RCC 7860 (cell line): ENCODE results near the gene TGM3.
"Not testable (repeated sequence)": the region's sequence is repeated elsewhere in the genome, so short reads cannot be mapped to it uniquely, and the experiment has no call there.

Experiments
- DNase-seq: peaks from one replicate; pipeline ENCODE4 v3.0.0-alpha.2; 2015; ENCODE audit warnings: low spot score
- FAIRE-seq: peaks from 2 replicates; lab custom pipeline; 2012; peaks lifted over from hg19 to GRCh38; lab: Jason Lieb, UNC

Gene TGM3, protein sequence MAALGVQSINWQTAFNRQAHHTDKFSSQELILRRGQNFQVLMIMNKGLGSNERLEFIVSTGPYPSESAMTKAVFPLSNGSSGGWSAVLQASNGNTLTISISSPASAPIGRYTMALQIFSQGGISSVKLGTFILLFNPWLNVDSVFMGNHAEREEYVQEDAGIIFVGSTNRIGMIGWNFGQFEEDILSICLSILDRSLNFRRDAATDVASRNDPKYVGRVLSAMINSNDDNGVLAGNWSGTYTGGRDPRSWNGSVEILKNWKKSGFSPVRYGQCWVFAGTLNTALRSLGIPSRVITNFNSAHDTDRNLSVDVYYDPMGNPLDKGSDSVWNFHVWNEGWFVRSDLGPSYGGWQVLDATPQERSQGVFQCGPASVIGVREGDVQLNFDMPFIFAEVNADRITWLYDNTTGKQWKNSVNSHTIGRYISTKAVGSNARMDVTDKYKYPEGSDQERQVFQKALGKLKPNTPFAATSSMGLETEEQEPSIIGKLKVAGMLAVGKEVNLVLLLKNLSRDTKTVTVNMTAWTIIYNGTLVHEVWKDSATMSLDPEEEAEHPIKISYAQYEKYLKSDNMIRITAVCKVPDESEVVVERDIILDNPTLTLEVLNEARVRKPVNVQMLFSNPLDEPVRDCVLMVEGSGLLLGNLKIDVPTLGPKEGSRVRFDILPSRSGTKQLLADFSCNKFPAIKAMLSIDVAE

DNA sequence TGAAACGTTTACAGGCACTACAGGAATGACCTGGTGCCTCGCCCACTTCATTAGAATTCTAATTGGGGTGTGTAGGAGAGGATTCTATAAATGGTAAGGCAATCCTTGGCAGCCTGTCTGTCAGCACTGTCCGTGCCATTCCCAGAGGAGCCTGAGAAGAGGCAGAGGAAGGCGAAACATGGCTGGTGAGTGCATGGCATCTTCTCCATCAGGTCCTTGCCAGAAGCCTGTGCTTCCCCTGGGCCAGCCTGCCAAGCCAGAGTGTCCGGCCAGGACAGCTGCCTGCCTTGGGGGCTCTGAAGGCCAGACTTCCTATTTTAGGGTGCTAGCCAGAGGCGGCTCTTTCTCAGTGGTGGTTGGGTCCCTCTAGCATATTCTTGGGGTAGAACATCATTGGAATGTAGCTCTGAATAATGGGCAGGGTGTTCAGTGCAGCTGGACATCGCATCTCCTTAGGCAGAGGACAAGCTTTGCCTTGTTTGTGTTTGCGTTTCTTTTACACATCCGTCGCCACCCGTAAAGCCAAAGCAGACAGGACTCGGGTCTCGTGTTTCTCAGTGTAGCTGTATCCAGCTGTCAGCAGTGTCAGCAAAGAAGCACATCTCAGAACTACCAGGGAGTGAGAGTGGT is at the start of gene TGM3:
TSS of gene TGM3 (plus strand) at position 116 of the 630 bp plus-strand sequence. CDS start at position 179, 63 bp downstream.
- no peak for DNase-seq
- FAIRE-seq: no peak

GRCh38 chr20:2246069-2246491 is 49.7 kb upstream of the TGM3 start:
- no peak for FAIRE-seq
- DNase-seq: no peak

DNA sequence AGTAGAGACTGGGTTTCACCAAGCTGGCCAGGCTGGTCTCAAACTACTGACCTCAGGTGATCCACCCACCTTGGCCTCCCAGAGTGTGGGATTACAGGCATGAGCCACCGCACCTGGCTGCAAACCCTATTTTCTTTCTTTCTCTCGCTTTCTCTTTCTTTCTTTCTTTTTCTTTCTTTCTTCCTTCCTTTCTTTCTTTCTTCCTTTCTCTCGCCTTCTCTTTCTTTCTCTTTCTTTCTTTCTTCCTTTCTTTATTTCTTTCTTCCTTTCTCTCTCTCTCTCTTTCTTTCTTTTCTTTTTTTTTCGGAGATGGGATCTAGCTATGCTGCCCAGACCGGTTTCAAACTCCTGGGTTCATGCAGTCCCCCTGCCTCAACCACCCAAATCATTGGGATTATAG is 47.0 kb upstream of the TGM3 start:
- no peak for FAIRE-seq
- DNase-seq: no peak

DNA sequence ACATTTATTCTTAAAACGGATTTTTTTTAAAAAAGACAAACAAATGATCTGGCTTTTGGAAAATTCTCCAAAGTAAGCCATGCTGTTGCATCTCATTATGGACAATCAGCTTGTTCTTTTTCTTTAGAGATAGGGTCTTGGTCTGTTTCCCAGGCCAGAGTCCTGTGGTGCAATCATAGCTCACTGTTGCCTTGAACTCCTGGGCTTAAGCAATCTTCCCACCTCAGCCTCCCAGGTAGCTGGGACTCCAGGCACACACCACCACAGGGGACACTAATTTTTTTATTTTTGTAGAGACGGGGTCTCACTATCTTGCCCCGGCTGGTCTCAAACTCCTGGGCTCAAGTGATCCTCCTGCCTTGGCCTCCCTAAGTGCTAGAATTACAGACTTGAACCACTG is 45.9 kb upstream of the TGM3 start:
- FAIRE-seq: no peak
- DNase-seq: no peak

GRCh38 chr20:2252419-2252997 is 43.3 kb upstream of the TGM3 start:
- DNase-seq (no peak), FAIRE-seq (no peak)

DNA sequence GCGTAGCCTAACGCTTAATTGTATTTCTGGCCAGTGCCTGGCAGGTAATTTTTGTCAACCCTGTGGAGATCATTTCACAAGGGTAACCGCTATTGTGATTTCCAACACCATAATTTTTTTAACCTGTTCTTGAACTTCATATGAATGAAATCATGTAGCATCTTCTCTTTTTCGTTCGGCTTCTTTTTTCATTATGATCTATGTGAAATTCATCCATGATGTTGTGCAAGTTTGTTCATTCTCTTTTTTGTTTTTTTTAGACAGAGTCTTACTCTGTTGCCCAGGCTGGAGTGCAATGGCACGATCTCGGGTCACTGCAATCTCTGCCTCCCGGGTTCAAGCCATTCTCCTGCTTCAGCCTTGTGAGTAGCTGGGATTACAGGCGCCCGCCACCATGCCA is 42.5 kb upstream of the TGM3 start:
- FAIRE-seq: no peak
- no peak for DNase-seq

DNA sequence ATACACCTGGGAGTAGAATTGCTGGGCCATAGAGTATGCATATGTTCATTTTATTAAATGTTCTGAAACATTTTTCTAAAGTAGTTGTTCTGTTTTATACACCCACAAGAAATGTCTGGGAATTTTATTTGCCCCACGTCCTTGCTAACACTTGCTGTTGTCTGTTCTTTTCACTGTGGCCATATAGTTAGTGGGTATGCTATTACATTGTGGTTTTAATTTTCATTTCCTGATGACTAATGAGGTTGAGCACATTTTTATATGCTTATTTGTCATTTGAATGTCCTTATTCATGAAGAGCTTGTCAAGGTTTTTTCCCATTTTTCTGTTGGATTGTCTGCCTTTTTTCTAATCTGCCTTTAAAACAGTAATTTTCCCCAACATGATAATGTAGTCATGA is 41.5 kb upstream of the TGM3 start:
- FAIRE-seq (no peak), DNase-seq (no peak)

DNA sequence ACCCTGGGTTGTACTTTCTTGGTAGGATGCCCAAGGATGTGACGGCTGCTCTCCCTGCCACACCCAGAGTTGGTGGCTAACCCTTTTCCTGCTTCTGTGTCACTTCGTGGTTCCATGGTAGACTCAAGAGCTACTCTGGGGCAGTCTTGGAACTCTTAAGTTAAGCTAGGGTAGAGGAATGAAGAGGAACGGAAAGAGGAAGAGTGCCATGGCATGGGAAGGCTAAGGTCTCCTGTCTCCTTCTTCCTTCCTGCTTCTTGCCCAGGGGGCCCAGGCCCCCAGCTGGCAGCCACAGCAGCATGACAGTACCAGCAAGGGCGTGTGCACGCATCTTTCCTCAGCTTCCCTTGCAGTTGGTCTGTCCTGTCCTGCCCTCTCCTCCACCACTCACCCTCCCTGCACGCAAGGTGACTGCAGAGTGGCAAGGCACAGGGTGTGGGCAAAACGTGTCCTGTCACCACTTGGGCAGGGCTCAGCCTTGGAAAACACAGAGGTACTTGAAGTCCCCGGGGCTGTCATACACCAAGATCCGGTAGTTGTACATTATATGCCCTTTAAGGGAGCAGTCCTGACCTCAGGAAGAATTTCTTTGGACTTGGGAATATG is 39.8 kb upstream of the TGM3 start:
- no peak for FAIRE-seq
- DNase-seq: no peak

DNA sequence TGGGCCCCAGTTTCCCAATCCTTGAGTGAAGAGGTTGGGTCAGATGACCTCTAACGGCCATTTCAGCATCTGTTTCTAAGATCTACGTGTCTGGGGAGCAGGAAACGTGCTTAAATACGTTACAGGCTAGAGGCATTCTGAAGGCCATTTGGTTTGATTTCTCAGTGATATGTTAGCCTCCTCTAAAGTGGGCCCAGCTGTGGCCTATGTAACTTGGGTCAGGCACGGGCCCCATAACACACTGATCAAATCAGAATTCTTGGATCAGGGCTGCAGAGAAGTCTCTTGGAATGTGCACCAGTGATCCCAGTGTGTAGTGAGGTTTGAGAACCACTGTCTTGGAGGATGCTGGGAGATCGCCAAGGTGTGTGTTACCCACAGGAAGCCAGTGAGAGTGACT is 36.1 kb upstream of the TGM3 start:
- no peak for DNase-seq

DNA sequence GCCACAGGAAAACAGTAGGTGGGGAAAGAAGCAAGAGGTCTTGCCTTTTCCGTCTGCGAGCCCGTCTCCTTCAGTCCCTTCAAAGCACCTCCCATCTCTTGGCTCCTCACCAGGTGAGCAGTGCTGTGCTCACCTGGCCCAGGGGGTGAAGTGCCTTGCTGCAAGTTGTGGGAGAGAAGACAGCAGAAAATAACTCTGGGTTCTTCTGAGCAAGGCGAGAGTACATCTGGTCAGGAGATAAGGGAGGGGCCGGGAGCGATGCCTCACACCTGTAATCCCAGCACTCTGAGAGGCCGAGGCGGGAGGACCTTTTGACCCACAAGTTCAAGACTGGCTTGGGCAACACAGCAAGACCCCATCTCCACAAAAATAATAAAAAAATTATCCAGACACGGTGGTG is 35.6 kb upstream of the TGM3 start:
- FAIRE-seq (no peak), DNase-seq (no peak)

More for the DNA sequence above, 36.1 kb upstream of the TGM3 start:
- FAIRE-seq: no peak

DNA sequence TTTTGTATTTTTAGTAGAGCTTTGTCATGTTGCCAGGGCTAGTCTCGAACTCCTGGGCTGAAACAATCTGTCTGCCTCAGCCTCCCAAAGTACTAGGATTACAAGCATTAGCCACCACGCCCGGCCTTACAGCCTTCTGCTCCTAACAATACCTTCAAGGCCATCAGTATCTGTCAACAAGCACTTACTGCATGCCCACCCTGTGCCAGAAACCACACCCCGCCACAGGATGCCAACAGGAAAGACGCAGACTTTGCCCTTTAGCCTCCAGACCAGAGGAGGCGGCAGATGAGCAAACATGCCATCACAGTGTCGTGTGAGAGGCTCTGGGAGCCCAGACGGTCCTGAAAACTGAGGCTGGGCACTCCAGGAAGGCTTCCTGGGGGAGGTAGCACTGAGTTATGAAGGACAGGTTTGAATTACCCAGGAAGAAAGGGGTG is 34.7 kb upstream of the TGM3 start:
- DNase-seq (no peak), FAIRE-seq (no peak)

GRCh38 chr20:2261629-2262028 is 34.2 kb upstream of the TGM3 start:
- FAIRE-seq (no peak), DNase-seq (no peak)

GRCh38 chr20:2264118-2264517 is 31.7 kb upstream of the TGM3 start:
- FAIRE-seq (peak; percentile 75), DNase-seq (no peak)

DNA sequence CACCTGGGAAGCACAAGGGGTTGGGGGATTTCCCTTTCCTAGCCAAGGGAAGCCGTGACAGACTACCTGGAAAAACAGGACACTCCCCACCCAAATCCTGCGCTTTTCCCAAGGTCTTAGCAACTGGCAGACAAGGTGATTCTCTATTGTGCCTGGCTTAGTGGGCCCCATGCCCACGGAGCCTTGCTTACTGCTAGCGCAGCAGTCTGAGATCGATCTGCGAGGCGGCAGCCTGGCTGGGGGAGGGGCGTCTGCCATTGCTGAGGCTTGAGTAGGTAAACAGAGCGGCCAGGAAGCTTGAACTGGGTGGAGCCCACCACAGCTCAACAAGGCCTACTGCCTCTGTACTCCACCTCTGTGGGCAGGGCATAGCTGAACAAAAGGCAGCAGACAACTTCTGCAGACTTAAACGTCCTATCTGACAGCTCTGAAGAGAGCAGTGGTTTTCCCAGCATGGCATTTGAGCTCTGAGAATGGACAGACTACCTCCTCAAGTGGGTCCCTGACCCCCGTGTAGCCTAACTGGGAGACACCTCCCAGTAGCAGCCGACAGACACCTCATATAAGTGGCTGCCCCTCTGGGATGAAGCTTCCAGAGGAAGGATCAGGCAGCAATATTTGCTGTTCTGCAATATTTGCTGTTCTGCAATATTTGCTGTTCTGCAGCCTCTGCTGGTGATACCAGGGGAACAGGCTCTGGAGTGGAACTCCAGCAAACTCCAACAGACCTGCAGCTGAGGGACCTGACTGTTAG is 31.0 kb upstream of the TGM3 start:
- DNase-seq, FAIRE-seq: not testable (repeated sequence)

GRCh38 chr20:2273634-2274302 is 22.0 kb upstream of the TGM3 start:
- DNase-seq (no peak), FAIRE-seq (no peak)

- no peak for FAIRE-seq
- no peak for DNase-seq
Observed at GRCh38 chr20:2276015-2276414, 19.8 kb upstream of the TGM3 start.

DNA sequence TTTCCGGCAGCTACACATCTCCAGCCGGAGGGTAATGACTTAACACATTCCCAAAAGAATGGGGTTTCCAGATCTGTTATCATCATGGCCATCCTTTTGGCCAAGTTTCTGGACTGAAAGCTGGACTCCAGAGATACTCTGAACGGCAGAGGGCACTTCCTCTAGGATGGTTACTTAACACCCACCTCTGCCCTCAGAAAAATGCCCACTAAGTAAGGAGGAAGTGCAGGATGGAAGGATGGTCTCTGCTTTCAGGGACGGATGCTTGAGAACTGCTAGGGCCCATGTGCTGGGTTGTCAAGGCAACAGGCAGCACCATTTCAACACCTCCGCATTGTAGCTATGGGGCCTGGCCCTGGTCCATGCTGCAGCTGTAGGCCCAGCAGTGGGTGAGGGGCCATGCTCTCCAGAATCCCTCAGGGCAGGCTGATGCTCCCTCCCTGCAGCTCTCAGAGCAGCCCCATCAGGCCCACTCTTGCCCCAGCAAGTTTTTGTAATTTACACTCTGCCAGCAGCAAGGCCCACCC is 16.5 kb upstream of the TGM3 start:
- DNase-seq (no peak), FAIRE-seq (no peak)

DNA sequence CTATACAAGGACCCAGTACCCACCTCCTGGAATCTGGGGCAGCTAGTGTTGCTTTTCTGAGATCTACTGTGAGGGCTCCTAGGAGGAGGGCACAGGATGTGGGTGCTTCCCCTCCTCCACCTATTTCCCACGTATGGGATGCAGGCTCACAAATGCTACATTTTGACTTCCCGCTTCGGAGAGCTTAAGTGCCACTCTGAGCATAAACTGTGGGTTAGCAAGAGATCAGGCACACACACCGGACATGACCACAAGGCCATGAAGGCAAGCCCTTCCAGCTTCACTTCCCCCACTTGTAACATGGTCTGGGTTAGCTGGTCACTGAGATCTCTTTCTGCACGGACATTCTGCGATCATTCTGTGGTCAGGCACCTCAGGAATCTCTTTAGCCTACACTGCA is 15.7 kb upstream of the TGM3 start:
- DNase-seq (no peak), FAIRE-seq (no peak)

DNA sequence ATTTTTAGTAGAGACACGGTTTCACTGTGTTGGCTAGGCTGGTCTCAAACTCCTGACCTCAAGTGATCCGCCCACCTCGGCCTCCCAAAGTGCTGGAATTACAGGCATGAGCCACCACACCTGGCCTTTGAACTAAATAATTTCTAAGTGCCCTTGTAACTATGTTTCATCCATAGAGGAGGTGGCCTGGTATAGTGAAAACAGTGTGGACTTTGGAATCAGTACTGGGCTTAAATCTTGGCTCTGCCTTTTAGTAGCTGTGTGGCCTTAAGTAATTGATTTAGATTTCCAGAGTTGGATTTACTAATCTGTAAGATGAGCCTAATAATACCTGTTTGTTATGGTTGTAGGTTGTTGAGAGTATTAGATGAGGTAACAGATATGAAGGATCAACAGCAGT is 14.2 kb upstream of the TGM3 start:
- DNase-seq: no peak
- FAIRE-seq: no peak

DNA sequence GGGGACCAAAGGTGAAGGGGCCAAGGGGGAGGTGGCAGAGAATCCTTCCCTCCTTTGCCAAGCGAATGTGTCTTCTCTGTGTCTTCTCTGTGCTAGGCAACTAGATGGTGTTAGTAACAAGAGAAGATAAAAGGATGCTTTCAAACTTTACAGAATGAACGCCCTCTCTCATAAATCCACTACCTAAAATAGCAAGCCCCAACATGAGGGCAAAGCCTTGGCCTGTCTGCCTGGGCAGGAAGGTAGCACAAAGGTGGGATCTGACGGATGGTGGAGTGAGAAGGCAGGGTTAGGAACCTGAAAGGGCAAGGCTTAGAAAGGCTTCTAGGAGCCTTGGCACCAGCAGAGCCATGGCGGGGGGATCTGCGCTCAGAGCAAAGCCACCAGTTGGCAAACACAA is 13.6 kb upstream of the TGM3 start:
- DNase-seq: no peak

More for the DNA sequence above, 13.6 kb upstream of the TGM3 start:
- no peak for FAIRE-seq
